Ovary (tissue), 9 donors: ENCODE measurements around the gene MGA. TPM values are rescaled to one million over a fixed set of nuclear protein-coding genes. Genes with fewer than 3 reads are reported as not detected.

Source experiments
- DNase-seq, 5 donors: peaks; one replicate each; pipeline ENCODE4 v3.0.0-alpha.2; 2019 to 2020
- H3K27ac ChIP-seq, 2 donors: fragments of 200-600 bp; one replicate each; pipeline versions ENCODE4 v1.5.1 to v1.8.0; 2019 to 2022
- H3K27me3 ChIP-seq: fragments of 200-600 bp; one replicate; pipeline ENCODE4 v1.8.0; 2022
- H3K36me3 ChIP-seq: fragments of 200-600 bp; sonication (generic); one replicate; pipeline ENCODE4 v1.5.1; 2019
- H3K4me1 ChIP-seq: one replicate; pipeline ENCODE4 v1.8.1; 2013; ENCODE audit warnings: mild to moderate bottlenecking, moderate library complexity; ENCODE audit not compliant: insufficient read depth
- H3K4me3 ChIP-seq: fragments of 200-600 bp; sonication (generic); one replicate; pipeline ENCODE4 v1.5.1; 2017
- H3K9me3 ChIP-seq, 2 donors: fragments of 200-600 bp in 1 of 2; sonication (generic) in 1 of 2; one replicate each; pipeline versions ENCODE4 v1.5.1 to v1.8.1; 2013 to 2019; ENCODE audit warnings: mild to moderate bottlenecking in 1 of 2, moderate library complexity in 1 of 2
- EP300 ChIP-seq: sonication (generic); formaldehyde crosslinking; IDR thresholded peaks from one replicate; pipeline ENCODE4 v1.6.1; 2017; ENCODE audit warnings: antibody characterized with exemption
- POLR2A ChIP-seq: fragments of 450-650 bp; IDR thresholded peaks from one replicate; pipeline ENCODE4 v1.6.1; 2017; ENCODE audit warnings: antibody characterized with exemption, mild to moderate bottlenecking, moderate library complexity
- WGBS, 3 donors: extraction: QIAGEN DNeasy Blood & Tissue Kit in 1 of 3; methylation state at CpG; one replicate each; pipeline versions ENCODE4 v1.1.5 to v1.1.7; 2013 to 2017; 5-methylcytosine and 5-hydroxymethylcytosine counted together
- intact Hi-C, 4 donors: fragments of 100-400 bp; cut with DNase I; formaldehyde crosslinking; loops; one replicate each; pipeline versions ENCODE4 v1.11.0 to v1.15.1; 2022 to 2023
- polyA plus RNA-seq, 2 donors: library from polyadenylated mRNA; stranded (reverse); fragments of 200-250 nt in 1 of 2; fragments of 350-450 nt in 1 of 2; fragmentation: Illumina TruSeq in 1 of 2; extraction: RNeasy Lipid Tissue Mini Kit (QIAGEN cat#74804) in 1 of 2; gene quantifications; one replicate each; pipeline ENCODE4 v1.2.3, GENCODE V29; 2013 to 2014
- total RNA-seq, 7 donors: library from RNA; depleted of rRNA in 2 of 7; stranded (reverse); fragments of >200 nt in 2 of 7; fragmentation: NEBNext Ultra II Directional in 3 of 7; extraction: Animal tissue kit (Norgen Biotek cat#: 25700) in 3 of 7; gene quantifications; one replicate each; pipeline versions ENCODE4 v1.1.0 to v1.2.4, GENCODE V29; 2016 to 2023
- TF ChIP-seq, protein P1 (sequence below), 3 donors: fragments of 450-650 bp in 2 of 3; fragments of 200-600 bp in 1 of 3; IDR thresholded peaks; one replicate each; pipeline versions ENCODE4 v1.5.1 to v1.8.0; 2016 to 2022; ENCODE audit warnings: antibody characterized with exemption in 3 of 3, mild to moderate bottlenecking in 1 of 3
- donor health status: DM: no; HTN: no; CAD: no; lungs with moderate emphysema.
- donor health status: DM: no; HTN: no; CAD: no.
- donor health status: Bipolar disorder and iron deficiency.
- donor health status: DM: yes; HTN: yes; CAD: no.
- donor health status: DM: no; HTN: no; CAD: no.
- donor health status: DM: yes; HTN: yes; CAD: no.

The MGA gene
- total and polyA plus RNA-seq, 9 donors: 7.1 to 90.2 (median 60.9) TPM

DNA sequence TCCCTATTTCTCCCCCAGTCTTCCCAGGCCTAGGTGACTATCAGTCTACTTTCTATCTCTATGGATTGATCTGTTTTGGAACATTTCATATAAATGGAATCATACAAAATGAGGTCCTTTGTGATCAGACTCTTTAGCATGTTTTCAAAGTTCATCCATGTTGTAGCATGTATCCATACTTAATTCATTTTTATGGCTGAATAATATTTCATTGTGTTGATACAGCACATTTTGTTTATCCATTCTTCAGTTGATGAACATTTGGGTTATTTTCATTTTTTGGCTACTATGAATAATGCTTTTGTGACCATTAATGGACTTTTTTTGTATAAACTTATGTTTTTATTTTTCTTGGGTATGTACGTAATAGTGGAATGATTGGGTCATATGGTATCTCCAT, 19.2 kb upstream of the MGA start:
- WGBS, 3 donors: 95 to 100% (median 100%) methylated on average over 1 of the region's 1 CpG
- H3K4me1 ChIP-seq: no peaks in the 10 kb centered on the region
- intact Hi-C loops: loop anchor here in 1 of 4 donors (5.0 kb wide), 1 partner anchor 41 kb away; no protein-coding TSS in a partner anchor
- H3K9me3 ChIP-seq: no peaks in the 10 kb centered on the region
- no peak overlapping the region for H3K4me3 ChIP-seq
- H3K27ac ChIP-seq: no peak overlapping the region
- TF ChIP-seq POLR2A (no peak), EP300 (no peak)
- TF ChIP-seq, protein P1, sequence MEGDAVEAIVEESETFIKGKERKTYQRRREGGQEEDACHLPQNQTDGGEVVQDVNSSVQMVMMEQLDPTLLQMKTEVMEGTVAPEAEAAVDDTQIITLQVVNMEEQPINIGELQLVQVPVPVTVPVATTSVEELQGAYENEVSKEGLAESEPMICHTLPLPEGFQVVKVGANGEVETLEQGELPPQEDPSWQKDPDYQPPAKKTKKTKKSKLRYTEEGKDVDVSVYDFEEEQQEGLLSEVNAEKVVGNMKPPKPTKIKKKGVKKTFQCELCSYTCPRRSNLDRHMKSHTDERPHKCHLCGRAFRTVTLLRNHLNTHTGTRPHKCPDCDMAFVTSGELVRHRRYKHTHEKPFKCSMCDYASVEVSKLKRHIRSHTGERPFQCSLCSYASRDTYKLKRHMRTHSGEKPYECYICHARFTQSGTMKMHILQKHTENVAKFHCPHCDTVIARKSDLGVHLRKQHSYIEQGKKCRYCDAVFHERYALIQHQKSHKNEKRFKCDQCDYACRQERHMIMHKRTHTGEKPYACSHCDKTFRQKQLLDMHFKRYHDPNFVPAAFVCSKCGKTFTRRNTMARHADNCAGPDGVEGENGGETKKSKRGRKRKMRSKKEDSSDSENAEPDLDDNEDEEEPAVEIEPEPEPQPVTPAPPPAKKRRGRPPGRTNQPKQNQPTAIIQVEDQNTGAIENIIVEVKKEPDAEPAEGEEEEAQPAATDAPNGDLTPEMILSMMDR (IDR thresholded peaks at IDR 0.05): no peak
- DNase-seq: no peak
- H3K36me3 ChIP-seq: no peaks in the 10 kb centered on the region
- no peaks in the 10 kb centered on the region for H3K27me3 ChIP-seq

DNA sequence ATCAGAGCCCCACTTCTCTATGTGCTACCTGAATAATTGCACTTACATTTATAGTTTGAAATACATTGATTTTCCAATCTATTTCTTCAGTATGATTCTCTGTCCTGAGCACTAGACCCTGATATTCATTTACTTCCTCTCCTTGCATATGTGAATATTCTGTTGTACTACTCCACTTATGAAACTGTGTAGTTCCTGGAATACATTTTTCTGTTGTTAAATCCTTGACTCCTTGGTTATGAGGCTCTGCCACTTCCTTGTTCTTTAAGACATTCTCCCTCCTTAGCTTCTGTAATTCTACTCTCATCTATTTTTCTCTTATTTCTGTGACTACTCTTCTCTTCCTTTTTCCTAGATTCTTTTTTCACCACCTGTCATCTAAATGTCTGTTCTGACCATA, 12.9 kb upstream of the MGA start:
- TF ChIP-seq, protein P1 (IDR thresholded peaks at IDR 0.05): no peak
- TF ChIP-seq POLR2A (no peak), EP300 (no peak)
- intact Hi-C loops: loop anchor here in 1 of 4 donors (1.0 kb wide), 1 partner anchor 40 kb away; no protein-coding TSS in a partner anchor
- no peak overlapping the region for H3K4me3 ChIP-seq

DNA sequence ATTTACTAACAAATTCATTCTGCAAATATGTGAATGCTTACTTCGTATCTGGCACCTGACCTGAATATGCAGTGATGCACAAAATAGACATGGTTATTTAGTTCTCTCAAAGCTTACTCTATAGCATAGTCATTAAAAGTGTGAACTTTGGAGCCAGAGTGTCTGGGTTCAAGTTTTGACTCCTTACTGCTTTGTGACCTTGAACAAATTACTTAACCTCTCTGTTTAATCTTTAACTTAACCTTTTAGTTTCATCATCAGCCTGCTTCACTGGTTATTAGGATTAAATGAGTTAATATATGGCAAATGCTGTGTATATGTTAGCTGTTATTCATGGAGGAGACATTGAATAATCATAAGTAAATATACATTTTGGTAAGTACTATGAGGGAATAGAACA, 12.1 kb upstream of the MGA start:
- intact Hi-C loops: no loop called here
- H3K4me1 ChIP-seq: no peaks in the 10 kb centered on the region
- H3K36me3 ChIP-seq: no peaks in the 10 kb centered on the region
- no peaks in the 10 kb centered on the region for H3K9me3 ChIP-seq
- H3K27me3 ChIP-seq: no peaks in the 10 kb centered on the region
- DNase-seq: no peak
- no peak overlapping the region for H3K4me3 ChIP-seq
- TF ChIP-seq POLR2A (no peak), EP300 (no peak)
- TF ChIP-seq, protein P1 (IDR thresholded peaks at IDR 0.05): no peak
- H3K27ac ChIP-seq: no peak overlapping the region
- 78 to 96% (median 94%) methylated on average over 1 of the region's 1 CpG for whole genome bisulfite sequencing, 3 donors

More for the DNA sequence above, 12.9 kb upstream of the MGA start:
- no peaks in the 10 kb centered on the region for H3K27me3 ChIP-seq
- no peak for DNase-seq
- H3K9me3 ChIP-seq: no peaks in the 10 kb centered on the region
- no peaks in the 10 kb centered on the region for H3K36me3 ChIP-seq
- H3K27ac ChIP-seq: no peak overlapping the region
- H3K4me1 ChIP-seq: no peaks in the 10 kb centered on the region

DNA sequence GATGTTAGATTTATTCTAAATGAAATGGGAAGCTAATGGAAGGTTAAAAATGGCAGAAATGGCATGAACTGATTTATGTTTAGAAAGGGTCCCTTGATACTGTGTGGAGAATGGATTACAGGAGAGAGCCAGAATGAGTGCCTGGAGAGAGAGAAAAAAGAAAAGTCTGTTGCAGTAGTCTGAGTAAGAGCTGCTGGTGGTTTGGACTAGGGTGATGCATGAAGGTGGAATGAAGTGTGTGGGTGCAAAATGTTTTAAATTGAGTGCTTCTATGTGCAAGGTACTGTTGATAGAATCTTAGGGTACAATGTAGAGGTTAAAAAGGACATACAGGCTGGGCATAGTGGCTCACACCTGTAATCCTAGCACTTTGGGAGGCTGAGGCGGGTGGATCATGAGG, 11.4 kb upstream of the MGA start:
- intact Hi-C loops: no loop called here
- Histone ChIP-seq H3K4me3 (no peak overlapping the region), H3K27me3 (no peaks in the 10 kb centered on the region), H3K27ac (no peak overlapping the region), H3K9me3 (no peaks in the 10 kb centered on the region), H3K4me1 (no peaks in the 10 kb centered on the region), H3K36me3 (no peaks in the 10 kb centered on the region)
- TF ChIP-seq POLR2A (no peak), EP300 (no peak)
- TF ChIP-seq, protein P1 (IDR thresholded peaks at IDR 0.05): no peak
- WGBS, 3 donors: 93 to 100% (median 96%) methylated on average over 1 of the region's 1 CpG
- DNase-seq: no peak
